H1 (cell line): Measurements from ENCODE around the gene IFI30.

Source experiments
- BCL11A ChIP-seq, 2 experiments: IDR thresholded peaks; one replicate each; pipeline ENCODE4 v1.6.1; 2011; ENCODE audit warnings: low read depth in 2 of 2, low read length in 2 of 2, mild to moderate bottlenecking in 2 of 2
- CTCF ChIP-seq, 3 experiments: IDR thresholded peaks; 1 replicate in 2 of 3; 2 replicates in 1 of 3; pipeline versions ENCODE4 v1.5.1 to v1.6.1; 2011; ENCODE audit warnings: low read length in 3 of 3, mild to moderate bottlenecking in 3 of 3, inconsistent platforms in 2 of 3, low read depth in 1 of 3, moderate library complexity in 1 of 3; ENCODE audit not compliant: insufficient read depth in 1 of 3; ENCODE audit errors: control extremely low read depth in 1 of 3
- GTF2F1 ChIP-seq: IDR thresholded peaks from 2 replicates; pipeline ENCODE4 v1.6.1; 2012; ENCODE audit warnings: low read depth, low read length, improper control_type of control experiment, borderline replicate concordance
- JUND ChIP-seq: IDR thresholded peaks from 2 replicates; pipeline ENCODE4 v1.6.1; 2011; ENCODE audit warnings: mild to moderate bottlenecking, improper control_type of control experiment, low read length
- KDM1A ChIP-seq: fragments of 200-600, 300-600 bp; sonication (generic); IDR thresholded peaks from 2 replicates; pipeline ENCODE4 v1.7.1; 2016; ENCODE audit warnings: mild to moderate bottlenecking, low read length, borderline replicate concordance
- MAX ChIP-seq: IDR thresholded peaks from 2 replicates; pipeline ENCODE4 v1.6.1; 2012; ENCODE audit warnings: inconsistent platforms
- POLR2A ChIP-seq, 2 experiments: IDR thresholded peaks; 1 replicate in 1 of 2; 2 replicates in 1 of 2; pipeline ENCODE4 v1.6.1; 2011; ENCODE audit warnings: low read depth in 2 of 2, low read length in 2 of 2, mild to moderate bottlenecking in 2 of 2; ENCODE audit errors: control extremely low read depth in 1 of 2
- RAD21 ChIP-seq, 2 experiments: IDR thresholded peaks in 1 of 2; conservative IDR thresholded peaks in 1 of 2; 2 replicates each; pipeline ENCODE4 v1.6.1; 2011; ENCODE audit warnings: low read depth in 2 of 2, low read length in 2 of 2, improper control_type of control experiment in 1 of 2, inconsistent platforms in 1 of 2, mild to moderate bottlenecking in 1 of 2, moderate library complexity in 1 of 2
- RNF2 ChIP-seq: fragments of 200-900, 300-1000 bp; sonication (generic); IDR thresholded peaks from 2 replicates; pipeline ENCODE4 v1.7.1; 2016; ENCODE audit warnings: borderline replicate concordance, low read depth, mild to moderate bottlenecking, antibody characterized with exemption, low read length; ENCODE audit not compliant: poor library complexity, severe bottlenecking; ENCODE audit errors: missing control alignments
- SIN3A ChIP-seq, 2 experiments: IDR thresholded peaks in 1 of 2; conservative IDR thresholded peaks in 1 of 2; 2 replicates each; pipeline ENCODE4 v1.6.1; 2011 to 2012; ENCODE audit warnings: low read length in 2 of 2, improper control_type of control experiment in 1 of 2, low read depth in 1 of 2, mild to moderate bottlenecking in 1 of 2

- TF ChIP-seq MAX (no peak), RAD21 (IDR thresholded peaks at IDR 0.05 in 1 of 2, conservative IDR thresholded peaks at IDR 0.05 in 1 of 2; ENCODE audit: low read depth in 2 of 2, low read length in 2 of 2) (no peak), RNF2 (no peak), CTCF (IDR thresholded peaks at IDR 0.05; ENCODE audit: control extremely low read depth in 1 of 3, insufficient read depth in 1 of 3, low read depth in 1 of 3, low read length in 3 of 3) (no peak), GTF2F1 (no peak), SIN3A (conservative IDR thresholded peaks at IDR 0.05 in 1 of 2, IDR thresholded peaks at IDR 0.05 in 1 of 2; ENCODE audit: low read depth in 1 of 2, low read length in 2 of 2) (no peak), POLR2A (IDR thresholded peaks at IDR 0.05; ENCODE audit: control extremely low read depth in 1 of 2, low read depth in 2 of 2, low read length in 2 of 2) (no peak), KDM1A (no peak), BCL11A (IDR thresholded peaks at IDR 0.05; ENCODE audit: low read depth in 2 of 2, low read length in 2 of 2) (no peak), JUND (no peak)
These were observed 37.7 kb upstream of the IFI30 start for GRCh38 chr19:18135712-18136584.
